ENCODE measurements around the gene HES2. TPM values are rescaled to one million over a fixed set of nuclear protein-coding genes. Genes with fewer than 3 reads are reported as not detected.

The HES2 gene
- total and polyA plus RNA-seq, 9 of the 15 experiments (the other 6 are each of a cell fraction or from before 2014, with no cell fraction given) = 0.05 to 0.18 (median 0.07) TPM; not detected in 4

- 31% methylated on average over 40 of the region's 40 CpGs for whole genome bisulfite sequencing (ENCODE audit: insufficient coverage, low coverage, missing lambda C conversion rate)
- DNase-seq (ENCODE audit: extremely low read depth in 1 of 4, low spot score in 3 of 4) (peak in 1 of 4 experiments; percentile 14), ATAC-seq (no peak), FAIRE-seq (no peak)
- in situ Hi-C loops (cut with MboI) = no loop called here
- Histone ChIP-seq H3K36me3 (ENCODE audit: control insufficient read depth, insufficient read depth, low read length) (no peaks in the 10 kb centered on the region), H4K20me1 (replicated peaks; ENCODE audit: control insufficient read depth, insufficient read depth, low read length) (peaks cover 26% of the 10 kb centered on the region), H3K79me2 (ENCODE audit: control insufficient read depth, insufficient read depth, low read length) (no peaks in the 10 kb centered on the region), H3K27ac (ENCODE audit: extremely low read depth, low read depth, low read length) (no peak overlapping the region), H3K27me3 (ENCODE audit: control insufficient read depth in 2 of 2, insufficient read depth in 2 of 2, low read length in 2 of 2) (peaks cover 63 to 80% of the 10 kb centered on the region in 2 experiments), H3K9ac (ENCODE audit: insufficient read depth in 1 of 2, low read depth in 2 of 2, low read length in 2 of 2) (no peak overlapping the region), H3K4me1 (replicated peaks in 1 of 2; ENCODE audit: control insufficient read depth in 2 of 2, insufficient read depth in 2 of 2, low read length in 2 of 2) (peaks cover 0 to 50% of the 10 kb centered on the region in 2 experiments; a peak in 2 of 5 replicates), H3K9me3 (replicated peaks; ENCODE audit: control insufficient read depth, insufficient read depth, low read depth, low read length) (no peaks in the 10 kb centered on the region), H3K9me1 (ENCODE audit: control insufficient read depth, insufficient read depth, low read length) (no peaks in the 10 kb centered on the region), H2AFZ (ENCODE audit: low read depth, low read length) (no peak overlapping the region), H3K4me3 (no peak overlapping the region), H3K4me2 (ENCODE audit: insufficient read depth, low read length) (no peak overlapping the region)
- intact Hi-C loops (cut with micrococcal nuclease) = no loop called here
- POLR2A ChIA-PET = interaction anchor here (0.6 to 0.8 kb wide), 2 partner anchors 10 to 228 kb away, joined by 3 read pairs; no protein-coding TSS in a partner anchor
- BruUV-seq (replicated peaks) = no TSS peak
- CTCF ChIA-PET (ENCODE audit: low intra/inter-chr PET ratio) = no interaction called here
- TF ChIP-seq NFIC (IDR thresholded peaks at IDR 0.05) = no peak
- no peak for TF ChIP-seq FOXP4 (CRISPR knock-in tag; IDR thresholded peaks at IDR 0.05; ENCODE audit: borderline replicate concordance)
- TF ChIP-seq RAD51 (IDR thresholded peaks at IDR 0.05; ENCODE audit: borderline replicate concordance, low read depth) = no peak
- TF ChIP-seq, protein P1, sequence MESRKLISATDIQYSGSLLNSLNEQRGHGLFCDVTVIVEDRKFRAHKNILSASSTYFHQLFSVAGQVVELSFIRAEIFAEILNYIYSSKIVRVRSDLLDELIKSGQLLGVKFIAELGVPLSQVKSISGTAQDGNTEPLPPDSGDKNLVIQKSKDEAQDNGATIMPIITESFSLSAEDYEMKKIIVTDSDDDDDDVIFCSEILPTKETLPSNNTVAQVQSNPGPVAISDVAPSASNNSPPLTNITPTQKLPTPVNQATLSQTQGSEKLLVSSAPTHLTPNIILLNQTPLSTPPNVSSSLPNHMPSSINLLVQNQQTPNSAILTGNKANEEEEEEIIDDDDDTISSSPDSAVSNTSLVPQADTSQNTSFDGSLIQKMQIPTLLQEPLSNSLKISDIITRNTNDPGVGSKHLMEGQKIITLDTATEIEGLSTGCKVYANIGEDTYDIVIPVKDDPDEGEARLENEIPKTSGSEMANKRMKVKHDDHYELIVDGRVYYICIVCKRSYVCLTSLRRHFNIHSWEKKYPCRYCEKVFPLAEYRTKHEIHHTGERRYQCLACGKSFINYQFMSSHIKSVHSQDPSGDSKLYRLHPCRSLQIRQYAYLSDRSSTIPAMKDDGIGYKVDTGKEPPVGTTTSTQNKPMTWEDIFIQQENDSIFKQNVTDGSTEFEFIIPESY (CRISPR knock-in tag; IDR thresholded peaks at IDR 0.05) = peak; percentile 68; the same call in 1 of the 2 replicates
- TF ChIP-seq ADNP (tag; IDR thresholded peaks at IDR 0.05) = no peak
- TF ChIP-seq ZNF121 (CRISPR knock-in tag; conservative IDR thresholded peaks at IDR 0.05) = no peak
- no peak for TF ChIP-seq ZNF639 (CRISPR knock-in tag; conservative IDR thresholded peaks at IDR 0.05 in 1 of 2, IDR thresholded peaks at IDR 0.05 in 1 of 2)
- no peak for TF ChIP-seq E2F8 (IDR thresholded peaks at IDR 0.05; ENCODE audit: low read depth, partially characterized antibody)
- TF ChIP-seq ID3 (CRISPR knock-in tag; IDR thresholded peaks at IDR 0.05) = no peak
- TF ChIP-seq ID3 (tag; IDR thresholded peaks at IDR 0.05) = no peak
- TF ChIP-seq ZNF408 (CRISPR knock-in tag; IDR thresholded peaks at IDR 0.05; ENCODE audit: low read depth) = no peak
- TF ChIP-seq ZNF695 (CRISPR knock-in tag; IDR thresholded peaks at IDR 0.05) = no peak
Measured at GRCh38 chr1:6461051-6461530, 41.4 kb upstream of the HES2 start.

Measured in K562 (cell line).